Gastroesophageal sphincter (tissue), 4 donors: ENCODE results near the gene RPL11. TPM values are rescaled to one million over a fixed set of nuclear protein-coding genes. Genes with fewer than 3 reads are reported as not detected.

ENCODE experiments used
- ATAC-seq: fragments of 150-250 bp; one replicate; pipeline ENCODE4 v1.9.1; 2016; ENCODE audit warnings: mild to moderate bottlenecking, moderate library complexity
- H3K27ac ChIP-seq, 4 donors: fragments of 200-600 bp; sonication (generic) in 3 of 4; 1 replicate in 3 of 4; 2 replicates in 1 of 4; pipeline ENCODE4 v1.5.1; 2016 to 2019
- H3K27me3 ChIP-seq: fragments of 200-600 bp; sonication (generic); one replicate; pipeline ENCODE4 v1.5.1; 2019
- H3K36me3 ChIP-seq, 2 donors: fragments of 200-600 bp; sonication (generic); one replicate each; pipeline ENCODE4 v1.5.1; 2019; ENCODE audit warnings: control low read depth in 1 of 2
- H3K4me1 ChIP-seq, 3 donors: fragments of 200-600 bp; sonication (generic); 1 replicate in 2 of 3; 2 replicates in 1 of 3; pipeline ENCODE4 v1.5.1; 2016 to 2019; ENCODE audit warnings: control low read depth in 2 of 3
- H3K4me3 ChIP-seq, 2 donors: fragments of 200-600 bp; sonication (generic); one replicate each; pipeline ENCODE4 v1.5.1; 2019; ENCODE audit warnings: mild to moderate bottlenecking in 1 of 2, moderate library complexity in 1 of 2
- H3K9me3 ChIP-seq, 3 donors: fragments of 200-600 bp; sonication (generic); one replicate each; pipeline ENCODE4 v1.5.1; 2017 to 2019; ENCODE audit warnings: control low read depth in 2 of 3
- EP300 ChIP-seq: sonication (generic); formaldehyde crosslinking; IDR thresholded peaks from one replicate; pipeline ENCODE4 v1.6.1; 2017; ENCODE audit warnings: antibody characterized with exemption, mild to moderate bottlenecking
- POLR2A ChIP-seq, 2 donors: fragments of 450-650 bp; IDR thresholded peaks; one replicate each; pipeline ENCODE4 v1.6.1; 2017; ENCODE audit warnings: antibody characterized with exemption in 2 of 2, mild to moderate bottlenecking in 2 of 2, moderate library complexity in 1 of 2
- POLR2AphosphoS5 ChIP-seq: sonication (generic); formaldehyde crosslinking; IDR thresholded peaks from one replicate; pipeline ENCODE4 v1.6.1; 2017; ENCODE audit warnings: antibody characterized with exemption
- WGBS, 2 donors: methylation state at CpG; one replicate each; pipeline ENCODE4 v1.1.5; 2018; ENCODE audit warnings: low coverage in 1 of 2; 5-methylcytosine and 5-hydroxymethylcytosine counted together
- total RNA-seq, 4 donors: library from RNA; depleted of rRNA; stranded (reverse); fragments of >200 nt; gene quantifications; one replicate each; pipeline ENCODE4 v1.1.0, GENCODE V29; 2016
- TF ChIP-seq, protein P1 (sequence below), 4 experiments: fragments of 200-600 bp in 2 of 4; fragments of 450-650 bp in 2 of 4; sonication (generic) in 1 of 4; IDR thresholded peaks; one replicate each; pipeline ENCODE4 v1.5.1; 2017 to 2019; ENCODE audit warnings: antibody characterized with exemption in 4 of 4, mild to moderate bottlenecking in 2 of 4, moderate library complexity in 2 of 4

RPL11 gene
- total RNA-seq, 4 donors from 2014 or later: 636 to 1,268 (median 935) TPM

GRCh38 chr1:23720256-23720995 lies 28.8 kb downstream of the RPL11 start:
- Histone ChIP-seq H3K9me3 (no peaks in the 10 kb centered on the region), H3K4me3 (no peak overlapping the region), H3K27ac (no peak overlapping the region), H3K36me3 (no peaks in the 10 kb centered on the region), H3K4me1 (peaks cover 0 to 6% (median 0%) of the 10 kb centered on the region in 3 donors), H3K27me3 (no peaks in the 10 kb centered on the region)
- 66 to 75% methylated on average over 5 of the region's 10 CpGs for whole genome bisulfite sequencing, 2 donors
- no peak for ATAC-seq
- TF ChIP-seq, protein P1, sequence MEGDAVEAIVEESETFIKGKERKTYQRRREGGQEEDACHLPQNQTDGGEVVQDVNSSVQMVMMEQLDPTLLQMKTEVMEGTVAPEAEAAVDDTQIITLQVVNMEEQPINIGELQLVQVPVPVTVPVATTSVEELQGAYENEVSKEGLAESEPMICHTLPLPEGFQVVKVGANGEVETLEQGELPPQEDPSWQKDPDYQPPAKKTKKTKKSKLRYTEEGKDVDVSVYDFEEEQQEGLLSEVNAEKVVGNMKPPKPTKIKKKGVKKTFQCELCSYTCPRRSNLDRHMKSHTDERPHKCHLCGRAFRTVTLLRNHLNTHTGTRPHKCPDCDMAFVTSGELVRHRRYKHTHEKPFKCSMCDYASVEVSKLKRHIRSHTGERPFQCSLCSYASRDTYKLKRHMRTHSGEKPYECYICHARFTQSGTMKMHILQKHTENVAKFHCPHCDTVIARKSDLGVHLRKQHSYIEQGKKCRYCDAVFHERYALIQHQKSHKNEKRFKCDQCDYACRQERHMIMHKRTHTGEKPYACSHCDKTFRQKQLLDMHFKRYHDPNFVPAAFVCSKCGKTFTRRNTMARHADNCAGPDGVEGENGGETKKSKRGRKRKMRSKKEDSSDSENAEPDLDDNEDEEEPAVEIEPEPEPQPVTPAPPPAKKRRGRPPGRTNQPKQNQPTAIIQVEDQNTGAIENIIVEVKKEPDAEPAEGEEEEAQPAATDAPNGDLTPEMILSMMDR (IDR thresholded peaks at IDR 0.05): no peak

GRCh38 chr1:23722652-23723051 lies 31.0 kb downstream of the RPL11 start:
- no peak overlapping the region for H3K27ac ChIP-seq
- no peak for ATAC-seq
- WGBS, 2 donors: 83 to 100% methylated on average over 2 to 3 of the region's 3 CpGs

GRCh38 chr1:23726686-23727085 lies 35.1 kb downstream of the RPL11 start:
- 85 to 96% methylated on average over 2 of the region's 2 CpGs for WGBS, 2 donors
- Histone ChIP-seq H3K4me1 (peaks cover 0 to 11% (median 0%) of the 10 kb centered on the region in 3 donors), H3K27ac (no peak overlapping the region), H3K4me3 (no peak overlapping the region), H3K36me3 (no peaks in the 10 kb centered on the region), H3K27me3 (no peaks in the 10 kb centered on the region), H3K9me3 (no peaks in the 10 kb centered on the region)
- TF ChIP-seq, protein P1 (IDR thresholded peaks at IDR 0.05): no peak
- TF ChIP-seq POLR2AphosphoS5: no peak
- TF ChIP-seq POLR2A (IDR thresholded peaks at IDR 0.05): no peak
- no peak for TF ChIP-seq EP300
- ATAC-seq: peak; percentile 75

More at GRCh38 chr1:23722652-23723051, 31.0 kb downstream of the RPL11 start:
- H3K36me3 ChIP-seq: no peaks in the 10 kb centered on the region
- H3K9me3 ChIP-seq: no peaks in the 10 kb centered on the region
- TF ChIP-seq POLR2A (IDR thresholded peaks at IDR 0.05): no peak
- TF ChIP-seq, protein P1 (IDR thresholded peaks at IDR 0.05): no peak
- no peak for TF ChIP-seq EP300
- no peak for TF ChIP-seq POLR2AphosphoS5
- H3K4me1 ChIP-seq: peaks cover 0 to 11% (median 0%) of the 10 kb centered on the region in 3 donors
- H3K27me3 ChIP-seq: no peaks in the 10 kb centered on the region
- no peak overlapping the region for H3K4me3 ChIP-seq

DNA sequence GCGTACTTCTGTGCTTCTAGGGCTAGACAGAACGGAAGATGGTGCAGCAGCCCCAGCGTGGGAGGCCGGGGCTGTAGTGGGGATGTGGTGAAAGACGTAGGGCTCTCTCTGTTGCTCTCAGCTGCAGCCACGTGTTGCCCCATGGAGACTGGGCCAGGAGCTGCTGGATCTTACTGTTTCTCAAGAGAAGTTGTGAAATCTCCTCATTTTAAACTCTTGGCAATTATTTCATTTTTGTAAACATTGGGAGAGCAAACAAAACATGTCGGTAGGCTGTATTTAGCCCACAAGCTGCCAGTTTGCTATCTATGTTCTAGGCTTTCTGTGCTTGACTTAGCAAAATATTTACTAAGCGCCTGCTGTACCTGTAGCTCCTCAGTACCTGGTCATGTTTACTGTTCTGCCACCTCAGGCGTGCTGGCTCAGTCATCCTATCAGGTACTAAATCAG lies 35.8 kb downstream of the RPL11 start:
- peak; percentile 97 for ATAC-seq
- Histone ChIP-seq H3K36me3 (no peaks in the 10 kb centered on the region), H3K27ac (peak overlapping the region in 1 of 4 donors; percentile 19), H3K9me3 (no peaks in the 10 kb centered on the region), H3K4me3 (no peak overlapping the region), H3K27me3 (no peaks in the 10 kb centered on the region), H3K4me1 (peaks cover 0 to 11% (median 0%) of the 10 kb centered on the region in 3 donors)
- TF ChIP-seq, protein P1 (IDR thresholded peaks at IDR 0.05): no peak
- no peak for TF ChIP-seq EP300
- no peak for TF ChIP-seq POLR2A (IDR thresholded peaks at IDR 0.05)
- no peak for TF ChIP-seq POLR2AphosphoS5
- WGBS, 2 donors: 79 to 86% methylated on average over 2 to 4 of the region's 9 CpGs
